ENCODE results near the gene ANKMY1. TPM values are rescaled to one million over a fixed set of nuclear protein-coding genes. Genes with fewer than 3 reads are reported as not detected.

Gene ANKMY1
- total RNA-seq, 2 donors from 2014 or later, result 12.3 to 18.1 TPM

- Histone ChIP-seq H3K4me3 (no peak overlapping the region), H3K4me1 (peaks cover 19% of the 10 kb centered on the region), H3K27me3 (no peaks in the 10 kb centered on the region), H3K27ac (no peak overlapping the region), H3K36me3 (peaks cover 3% of the 10 kb centered on the region), H3K9ac (ENCODE audit: low read depth in 2 of 2, low read length in 2 of 2) (no peak overlapping the region), H3K9me3 (no peaks in the 10 kb centered on the region)
- intact Hi-C loops (cut with DNase I), result no loop called here
- DNase-seq, result no peak
- TF ChIP-seq CTCF (IDR thresholded peaks at IDR 0.05), result no peak
Observed at GRCh38 chr2:240555541-240556250, 2.1 kb downstream of the ANKMY1 start.

- intact Hi-C loops (cut with DNase I), result no loop called here
- no peak for TF ChIP-seq CTCF (IDR thresholded peaks at IDR 0.05)
- Histone ChIP-seq H3K27me3 (no peaks in the 10 kb centered on the region), H3K36me3 (peaks cover 3% of the 10 kb centered on the region), H3K9me3 (no peaks in the 10 kb centered on the region), H3K27ac (no peak overlapping the region), H3K4me3 (no peak overlapping the region), H3K4me1 (peaks cover 19% of the 10 kb centered on the region), H3K9ac (ENCODE audit: low read depth in 2 of 2, low read length in 2 of 2) (no peak overlapping the region)
- no peak for DNase-seq
Observed at GRCh38 chr2:240554767-240555493, 2.9 kb downstream of the ANKMY1 start.

- no peaks in the 10 kb centered on the region for H3K9me3 ChIP-seq
Observed at GRCh38 chr2:240553956-240554480, 3.8 kb downstream of the ANKMY1 start.

DNA sequence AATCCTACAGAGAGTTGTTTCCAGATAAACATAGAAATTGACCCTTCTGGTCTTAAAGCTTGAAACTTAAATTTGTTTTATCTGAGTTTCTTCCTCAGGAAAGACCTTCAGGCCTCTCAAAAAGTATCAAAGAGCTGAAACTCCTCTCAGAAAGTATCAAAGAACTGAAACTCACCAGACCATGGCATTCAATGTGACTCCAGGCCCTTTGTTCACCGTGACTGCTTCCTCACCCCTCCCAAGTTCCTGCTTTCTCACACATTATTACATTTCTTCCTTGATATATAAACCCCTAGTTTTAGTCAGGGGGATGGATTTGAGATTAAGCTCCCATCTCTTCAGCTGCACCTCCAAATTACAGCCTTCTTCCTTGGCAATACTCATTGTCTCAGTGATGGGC lies 6.0 kb downstream of the ANKMY1 start:
- H3K4me1 ChIP-seq, result no peaks in the 10 kb centered on the region
- H3K27me3 ChIP-seq, result no peaks in the 10 kb centered on the region
- H3K4me3 ChIP-seq, result no peak overlapping the region
- peaks cover 3% of the 10 kb centered on the region for H3K36me3 ChIP-seq
- H3K9me3 ChIP-seq, result no peaks in the 10 kb centered on the region
- intact Hi-C loops (cut with DNase I), result no loop called here
- TF ChIP-seq CTCF (IDR thresholded peaks at IDR 0.05), result no peak
- H3K9ac ChIP-seq (ENCODE audit: low read depth in 2 of 2, low read length in 2 of 2), result no peak overlapping the region
- no peak for DNase-seq
- no peak overlapping the region for H3K27ac ChIP-seq

More at GRCh38 chr2:240553956-240554480, 3.8 kb downstream of the ANKMY1 start:
- H3K27ac ChIP-seq, result no peak overlapping the region
- H3K4me1 ChIP-seq, result peaks cover 12% of the 10 kb centered on the region
- no peak for TF ChIP-seq CTCF (IDR thresholded peaks at IDR 0.05)
- no peak for DNase-seq
- H3K36me3 ChIP-seq, result peaks cover 3% of the 10 kb centered on the region
- no peak overlapping the region for H3K4me3 ChIP-seq
- intact Hi-C loops (cut with DNase I), result no loop called here
- no peaks in the 10 kb centered on the region for H3K27me3 ChIP-seq
- no peak overlapping the region for H3K9ac ChIP-seq (ENCODE audit: low read depth in 2 of 2, low read length in 2 of 2)

DNA sequence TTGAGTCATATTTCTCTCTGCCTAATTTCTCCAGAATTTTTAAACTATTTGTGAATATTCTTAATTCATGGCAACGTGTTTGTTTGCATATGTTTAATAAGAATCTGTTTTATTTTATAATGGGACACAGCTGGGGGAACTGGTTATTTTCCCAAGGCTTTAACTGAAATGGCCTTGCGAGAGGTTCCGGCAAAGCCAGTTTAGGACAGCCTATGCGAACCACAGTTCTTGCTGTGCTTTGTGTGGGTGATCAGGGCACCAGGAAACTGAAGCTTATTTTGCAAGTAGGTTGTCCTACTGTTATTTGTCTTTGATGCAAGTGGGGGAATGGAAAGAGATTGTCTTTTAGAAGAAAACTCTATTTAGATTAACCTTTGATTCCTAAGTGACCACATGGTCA lies 6.5 kb downstream of the ANKMY1 start:
- intact Hi-C loops (cut with DNase I), result no loop called here
- no peak for TF ChIP-seq CTCF (IDR thresholded peaks at IDR 0.05)
- Histone ChIP-seq H3K4me1 (no peaks in the 10 kb centered on the region), H3K9me3 (no peaks in the 10 kb centered on the region), H3K4me3 (no peak overlapping the region), H3K36me3 (peaks cover 3% of the 10 kb centered on the region), H3K27ac (no peak overlapping the region), H3K27me3 (no peaks in the 10 kb centered on the region), H3K9ac (ENCODE audit: low read depth in 2 of 2, low read length in 2 of 2) (no peak overlapping the region)
- no peak for DNase-seq

Measured in colonic mucosa (tissue), 4 donors.